Measurements from ENCODE around the gene RHBDF2.

RHBDF2 gene

DNA sequence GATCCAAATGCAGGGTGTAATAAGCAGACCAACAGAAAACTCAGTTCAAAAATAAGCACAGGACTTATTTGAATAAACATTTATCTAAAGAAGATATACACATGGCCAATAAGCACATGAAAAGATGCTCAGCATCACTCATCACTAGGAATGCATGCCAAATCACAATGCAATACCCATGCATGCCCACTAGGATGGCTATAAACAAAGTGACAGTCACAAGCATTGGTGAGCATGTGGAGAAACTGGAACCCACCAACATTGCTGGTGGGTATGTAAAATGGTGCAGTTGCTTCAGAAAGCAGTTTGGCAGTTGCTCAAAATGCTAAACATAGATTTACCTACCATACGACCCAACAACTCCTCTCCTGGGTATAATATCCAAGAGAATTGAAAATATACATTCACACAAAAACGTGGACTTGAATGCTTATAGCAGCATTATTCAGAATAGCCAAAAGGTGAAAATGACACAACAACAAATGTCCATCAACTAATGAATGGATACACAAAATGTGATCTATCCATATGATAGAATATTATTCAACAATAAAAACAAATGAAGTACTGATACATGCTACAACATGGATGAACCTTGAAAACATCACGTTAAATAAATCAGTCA, 68.4 kb downstream of the RHBDF2 start:
- no peak for DNase-seq

DNA sequence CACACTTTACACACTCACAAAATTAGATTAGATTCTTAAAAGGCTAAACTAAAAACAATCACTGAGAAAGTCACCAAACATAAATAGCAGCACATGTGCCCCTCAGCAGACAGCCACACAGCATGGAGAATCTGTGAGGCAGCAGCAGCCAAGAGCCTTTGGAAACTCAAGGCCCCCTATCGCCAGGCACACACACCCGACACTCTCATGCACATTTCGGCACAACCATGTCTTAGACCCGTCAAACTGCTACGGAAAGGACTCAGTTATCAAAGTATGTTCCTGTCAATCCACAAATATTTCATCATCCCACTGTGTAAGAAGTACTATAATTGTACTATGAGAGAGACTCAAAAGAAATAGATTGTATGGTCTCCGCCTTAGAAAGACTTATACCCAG, 69.2 kb downstream of the RHBDF2 start:
- DNase-seq, result no peak

DNA sequence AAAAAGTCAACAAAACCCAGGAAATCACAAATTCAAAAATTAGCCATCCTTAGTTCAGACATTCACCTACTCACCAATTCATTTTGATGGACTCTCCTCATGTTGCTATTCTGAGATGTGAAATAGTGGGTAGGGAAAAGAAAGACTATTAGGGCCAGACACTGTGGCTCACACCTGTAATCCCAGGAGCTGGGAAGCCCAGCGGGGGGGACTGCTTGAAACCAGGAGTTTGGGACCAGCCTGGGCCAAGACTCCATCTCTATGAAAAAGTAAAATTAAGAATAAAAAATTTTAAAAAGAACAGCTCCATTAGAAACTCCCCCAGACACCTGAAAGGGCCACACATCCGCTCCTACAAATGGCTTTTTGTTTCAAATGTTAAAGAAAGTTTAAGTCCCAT, 69.7 kb downstream of the RHBDF2 start:
- no peak for DNase-seq

DNA sequence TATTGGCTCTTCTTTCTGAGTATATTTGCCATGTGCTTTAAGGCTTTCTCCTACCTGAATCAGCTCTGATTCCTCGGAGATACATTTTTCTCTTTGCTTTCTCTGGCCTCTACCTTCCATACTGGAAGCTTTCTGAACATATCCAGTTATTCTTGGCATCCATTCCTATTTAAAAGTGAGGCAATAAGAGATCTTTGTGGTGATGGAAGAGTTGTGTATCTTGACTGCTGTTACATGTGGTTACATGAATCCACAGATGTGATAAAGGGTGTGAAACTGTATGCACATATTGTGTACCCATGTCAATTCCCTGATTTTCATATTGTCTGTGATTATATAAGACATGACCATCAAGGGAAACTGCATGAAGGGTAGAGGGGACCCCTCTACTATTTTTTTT, 72.7 kb downstream of the RHBDF2 start:
- DNase-seq, result no peak

DNA sequence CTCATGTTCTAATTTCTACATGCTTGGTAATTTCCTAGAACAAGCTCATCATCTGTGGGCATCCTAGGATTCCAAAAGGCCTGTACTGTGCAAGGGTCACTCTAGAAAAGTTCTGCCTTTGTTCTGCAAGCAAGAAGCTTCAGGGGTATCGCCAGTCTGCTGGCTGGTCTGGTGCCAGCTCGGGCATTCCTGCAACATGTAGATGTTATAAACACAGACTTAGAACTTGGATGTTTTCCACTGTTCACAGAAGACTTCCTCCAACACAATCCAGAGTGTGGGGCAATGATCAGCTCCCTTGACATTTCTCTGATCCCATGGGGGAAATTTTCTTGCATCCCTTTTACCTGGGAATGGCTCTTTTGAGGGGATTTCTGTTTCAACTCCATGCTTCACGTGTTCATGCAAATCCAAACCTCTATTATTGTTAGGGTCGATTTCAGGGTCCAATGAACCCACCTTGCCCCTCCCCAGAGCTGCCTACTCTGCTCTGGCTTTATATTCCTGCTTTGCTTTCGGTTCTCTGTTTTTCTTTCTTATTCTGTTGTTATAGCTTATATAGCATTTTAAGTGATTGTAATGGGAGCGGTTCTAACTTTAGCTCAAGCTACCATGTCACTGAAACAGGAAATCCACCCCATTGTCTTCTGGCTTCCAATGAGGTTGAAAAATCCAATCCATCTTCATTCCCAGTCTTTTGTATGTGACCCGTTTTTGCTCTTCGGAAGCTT, 73.6 kb downstream of the RHBDF2 start:
- DNase-seq, result no peak

DNA sequence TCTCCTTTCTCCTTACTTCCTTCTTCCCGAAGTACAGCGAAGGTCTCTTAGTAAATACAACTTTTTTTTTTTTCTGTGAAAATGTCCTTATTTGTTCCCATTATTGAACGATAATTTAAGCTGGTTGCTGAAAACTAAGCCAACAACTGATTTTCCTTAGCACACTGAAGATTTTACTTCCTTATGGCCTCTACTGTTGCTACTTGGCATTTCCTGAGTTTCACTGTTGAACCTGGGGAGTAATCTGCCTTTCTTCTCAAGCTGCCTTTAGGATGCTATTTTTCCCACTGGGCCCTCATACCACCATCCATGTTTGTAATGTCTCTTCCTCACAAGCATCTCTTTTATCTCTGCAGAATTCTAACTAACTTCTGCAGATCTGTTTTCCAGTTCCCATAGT, 74.4 kb downstream of the RHBDF2 start:
- DNase-seq, result no peak

DNA sequence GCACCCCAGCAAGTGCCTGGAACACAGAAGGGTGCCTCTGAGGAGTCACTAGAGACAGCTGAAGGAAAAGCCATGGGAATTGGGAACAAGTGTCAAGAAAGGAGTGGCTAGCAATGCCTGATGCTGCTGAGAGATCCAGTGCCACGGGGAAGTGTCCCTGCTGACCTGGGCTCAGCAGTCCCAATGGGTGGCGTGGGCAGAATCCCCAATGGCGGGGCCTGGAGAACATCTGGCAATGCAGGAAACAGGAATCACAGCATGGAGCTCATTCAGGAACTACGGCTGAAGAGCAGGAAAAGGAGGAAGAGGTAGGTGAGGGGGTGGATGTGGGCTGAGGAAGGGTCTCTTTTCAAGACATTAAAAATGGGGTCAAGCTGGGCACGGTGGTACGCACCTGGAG, 78.4 kb downstream of the RHBDF2 start:
- no peak for DNase-seq

DNA sequence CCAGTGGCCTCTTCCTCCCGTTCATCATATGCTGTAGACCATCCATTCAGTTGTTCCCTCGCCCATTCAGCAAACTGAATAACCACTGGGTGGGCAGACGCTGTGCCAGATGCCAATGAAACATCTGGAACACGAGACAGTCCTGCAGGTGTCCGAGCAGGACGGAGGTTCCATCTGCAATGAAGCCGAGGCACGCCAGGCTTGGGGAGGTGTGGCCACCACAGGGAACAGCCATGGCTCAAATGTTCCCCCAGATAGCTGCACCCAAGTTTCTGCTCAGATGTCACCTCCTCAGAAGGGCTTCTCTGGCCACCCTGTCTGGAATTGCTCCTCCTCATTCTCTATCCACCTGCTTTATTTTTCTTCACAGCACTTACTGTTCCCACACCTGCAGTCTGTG, 78.8 kb downstream of the RHBDF2 start:
- DNase-seq, result no peak

DNA sequence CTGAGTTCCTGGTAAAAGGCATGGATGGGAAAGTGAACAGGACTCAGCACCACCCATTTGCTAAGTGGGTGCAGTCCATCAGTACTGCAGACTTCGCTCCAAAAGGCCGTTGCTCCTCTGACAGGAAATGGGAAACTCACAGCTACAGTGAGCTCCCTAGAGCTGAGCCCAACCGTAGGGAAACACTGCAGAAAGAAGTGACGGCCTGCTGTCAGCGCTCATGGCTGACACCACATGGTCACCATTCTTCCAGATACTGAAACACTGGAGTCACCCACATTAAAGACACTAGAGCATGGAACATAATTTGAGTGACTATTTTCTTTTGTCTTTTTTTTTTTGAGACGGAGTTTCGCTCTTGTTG, 80.2 kb downstream of the RHBDF2 start:
- no peak for DNase-seq
